ENCODE results near the gene TUBGCP2. TPM values are rescaled to one million over a fixed set of nuclear protein-coding genes. Genes with fewer than 3 reads are reported as not detected.

TUBGCP2 gene
- 54.8 and 55.4 TPM in 2 replicates for total RNA-seq (ENCODE audit: low replicate concordance)

GRCh38 chr10:133308421-133309099 lies at the start of gene TUBGCP2, which contains the start of gene ZNF511:
TUBGCP2 (minus strand) TSS chr10:133308872; CDS start chr10:133302941, 5,931 bp downstream.
ZNF511 (plus strand) TSS chr10:133308914; CDS start chr10:133308944, 30 bp downstream.
- no peak for TF ChIP-seq EZH2 (IDR thresholded peaks at IDR 0.05)
- Mint-ChIP-seq H3K4me3 (peak within 1 kb of the TSS; percentile 98), H3K9me3 (no peaks in the 10 kb centered on the region), H3K27ac (peak within 1 kb of the TSS; percentile 98), H3K27me3 (ENCODE audit: insufficient read depth, low read depth) (peaks cover 9% of the 10 kb centered on the region), H3K36me3 (peaks cover 15% of the 10 kb centered on the region), H3K4me1 (peaks cover 15% of the 10 kb centered on the region)
- Histone ChIP-seq H3F3A (ENCODE audit: low read depth) (peaks cover 4% of the 10 kb centered on the region), H4K20me1 (ENCODE audit: low read depth) (peaks cover 40% of the 10 kb centered on the region), H3K4me2 (peak within 1 kb of the TSS; percentile 93), H3K4me1 (peaks cover 6% of the 10 kb centered on the region), H3K9ac (peak within 1 kb of the TSS; percentile 67), H3K27me3 (no peaks in the 10 kb centered on the region), H3K9me3 (ENCODE audit: low read depth) (no peaks in the 10 kb centered on the region), H3K4me3 (peak within 1 kb of the TSS; percentile 86), H3K27ac (peak within 1 kb of the TSS; percentile 81), H2AFZ (replicated peaks) (peak within 1 kb of the TSS; percentile 91), H3K79me2 (ENCODE audit: low read depth) (peaks cover 48% of the 10 kb centered on the region), H3K36me3 (no peaks in the 10 kb centered on the region)
- peak; percentile 90 for DNase-seq (ENCODE audit: low spot score)

- Histone ChIP-seq H2AFZ (replicated peaks) (peak within 1 kb of the TSS; percentile 64), H3K4me3 (peak within 1 kb of the TSS; percentile 93), H4K20me1 (ENCODE audit: low read depth) (peaks cover 19% of the 10 kb centered on the region), H3K36me3 (no peaks in the 10 kb centered on the region), H3K9ac (no peak within 1 kb of the TSS), H3K27ac (no peak within 1 kb of the TSS), H3F3A (ENCODE audit: low read depth) (peaks cover 17% of the 10 kb centered on the region), H3K4me1 (no peaks in the 10 kb centered on the region), H3K79me2 (ENCODE audit: low read depth) (peaks cover 7% of the 10 kb centered on the region), H3K9me3 (ENCODE audit: low read depth) (no peaks in the 10 kb centered on the region), H3K27me3 (peaks cover 8% of the 10 kb centered on the region), H3K4me2 (peak within 1 kb of the TSS; percentile 92)
- peaks cover 11% of the 10 kb centered on the region for H3K36me3 Mint-ChIP-seq
- H3K9me3 Mint-ChIP-seq, result no peaks in the 10 kb centered on the region
- TF ChIP-seq EZH2 (IDR thresholded peaks at IDR 0.05), result no peak
- TF ChIP-seq EZH2phosphoT487 (IDR thresholded peaks at IDR 0.05), result peak; percentile 21
- peak; percentile 12 for TF ChIP-seq CTCF (IDR thresholded peaks at IDR 0.05)
- H3K27me3 Mint-ChIP-seq (ENCODE audit: insufficient read depth, low read depth), result peaks cover 9% of the 10 kb centered on the region
- peak within 1 kb of the TSS; percentile 81 for H3K4me3 Mint-ChIP-seq
- no peaks in the 10 kb centered on the region for H3K4me1 Mint-ChIP-seq
- peak; percentile 90 for DNase-seq (ENCODE audit: low spot score)
- no peak within 1 kb of the TSS for H3K27ac Mint-ChIP-seq
Observed at GRCh38 chr10:133357285-133358161, 48.9 kb upstream of the TUBGCP2 start, which contains the start of gene FUOM. FUOM (minus strand) TSS chr10:133358019; CDS start chr10:133358007, 12 bp downstream.

- no peak overlapping the region for H3K27ac Mint-ChIP-seq
- H3K36me3 Mint-ChIP-seq, result peaks cover 5% of the 10 kb centered on the region
- no peak overlapping the region for H3K9ac ChIP-seq
- H3K4me1 Mint-ChIP-seq, result no peaks in the 10 kb centered on the region
- H3K36me3 ChIP-seq, result no peaks in the 10 kb centered on the region
- H3K9me3 Mint-ChIP-seq, result no peaks in the 10 kb centered on the region
- peaks cover 15% of the 10 kb centered on the region for H3F3A ChIP-seq (ENCODE audit: low read depth)
- DNase-seq (ENCODE audit: low spot score), result no peak
- no peak overlapping the region for H3K27ac ChIP-seq
- peak overlapping the region; percentile 64 for H2AFZ ChIP-seq (replicated peaks)
- H3K4me3 Mint-ChIP-seq, result peak overlapping the region; percentile 81
- peaks cover 7% of the 10 kb centered on the region for H3K27me3 Mint-ChIP-seq (ENCODE audit: insufficient read depth, low read depth)
- peaks cover 19% of the 10 kb centered on the region for H4K20me1 ChIP-seq (ENCODE audit: low read depth)
- TF ChIP-seq CTCF (IDR thresholded peaks at IDR 0.05) (no peak), EZH2 (IDR thresholded peaks at IDR 0.05) (no peak), EZH2phosphoT487 (IDR thresholded peaks at IDR 0.05) (no peak)
- H3K4me3 ChIP-seq, result peak overlapping the region; percentile 93
- H3K27me3 ChIP-seq, result peaks cover 8% of the 10 kb centered on the region
- no peaks in the 10 kb centered on the region for H3K4me1 ChIP-seq
- peaks cover 7% of the 10 kb centered on the region for H3K79me2 ChIP-seq (ENCODE audit: low read depth)
- H3K4me2 ChIP-seq, result peak overlapping the region; percentile 92
- H3K9me3 ChIP-seq (ENCODE audit: low read depth), result no peaks in the 10 kb centered on the region
Observed at GRCh38 chr10:133356549-133357284, 48.0 kb upstream of the TUBGCP2 start.

Measured in neural progenitor cell (in vitro differentiated cells).